ES-I3 (cell line): ENCODE data around the gene NTRK2.

Experiments used
- H3K36me3 ChIP-seq: 2 replicates; pipeline ENCODE4 v1.6.1; 2013; ENCODE audit warnings: mild to moderate bottlenecking, low read length, control low read depth, moderate library complexity; ENCODE audit not compliant: insufficient read depth
- H3K4me1 ChIP-seq: 2 replicates; pipeline ENCODE4 v1.6.1; 2013; ENCODE audit warnings: mild to moderate bottlenecking, control low read depth, low read length; ENCODE audit not compliant: insufficient read depth
- H3K9ac ChIP-seq: 2 replicates; pipeline ENCODE4 v1.6.1; 2013; ENCODE audit warnings: low read depth, mild to moderate bottlenecking, low read length, moderate library complexity
- H3K9me3 ChIP-seq: 2 replicates; pipeline ENCODE4 v1.6.1; 2013; ENCODE audit warnings: mild to moderate bottlenecking, low read length, moderate library complexity; ENCODE audit not compliant: control insufficient read depth, insufficient read depth

NTRK2 gene

DNA sequence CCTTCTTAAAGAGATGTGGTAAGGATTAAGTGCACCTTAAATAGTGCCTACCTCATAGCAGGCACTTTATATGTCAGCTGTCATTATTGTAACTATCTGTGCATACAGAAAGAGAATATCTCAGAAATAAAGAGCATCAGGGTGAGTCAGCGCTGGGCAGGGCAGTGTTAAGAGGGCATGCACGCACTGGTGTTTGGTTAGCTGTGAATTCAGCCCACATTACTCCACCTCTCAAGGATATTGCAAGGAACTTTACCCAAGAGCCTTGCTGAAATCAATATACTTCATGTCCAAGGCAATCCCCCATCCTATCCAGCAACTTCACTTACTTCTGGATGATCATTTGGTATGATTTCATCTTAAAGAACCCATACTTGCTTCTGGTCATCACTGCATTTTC, 300.9 kb downstream of the NTRK2 start:
- Histone ChIP-seq H3K36me3 (no peaks in the 10 kb centered on the region), H3K9me3 (no peaks in the 10 kb centered on the region), H3K4me1 (peaks cover 3% of the 10 kb centered on the region; the same call in 1 of the 2 replicates), H3K9ac (no peak overlapping the region)

GRCh38 chr9:84971571-84971970, 302.0 kb downstream of the NTRK2 start:
- Histone ChIP-seq H3K4me1 (peaks cover 3% of the 10 kb centered on the region; the same call in 1 of the 2 replicates), H3K36me3 (no peaks in the 10 kb centered on the region), H3K9me3 (no peaks in the 10 kb centered on the region), H3K9ac (no peak overlapping the region)

DNA sequence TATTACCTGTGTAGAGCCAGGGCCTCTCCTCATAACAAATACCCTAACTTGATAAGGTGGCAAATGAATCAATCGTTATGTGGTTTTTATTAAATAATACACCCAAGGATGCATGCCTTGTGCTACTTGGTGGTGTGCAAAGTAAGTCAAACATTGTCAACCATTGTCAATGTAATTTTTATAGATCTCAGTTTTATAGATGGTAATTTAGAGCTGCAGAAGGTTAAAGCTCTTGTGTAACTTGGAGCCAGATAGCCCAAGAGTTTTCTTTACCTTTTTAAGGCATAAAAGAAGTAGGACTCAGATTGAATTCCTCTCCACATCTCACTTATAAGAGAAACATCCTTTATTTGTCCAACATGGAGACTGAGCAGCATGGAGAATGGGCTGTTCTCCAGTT, 304.7 kb downstream of the NTRK2 start:
- Histone ChIP-seq H3K9ac (no peak overlapping the region), H3K36me3 (no peaks in the 10 kb centered on the region), H3K9me3 (no peaks in the 10 kb centered on the region), H3K4me1 (no peaks in the 10 kb centered on the region; the same call in 1 of the 2 replicates)

DNA sequence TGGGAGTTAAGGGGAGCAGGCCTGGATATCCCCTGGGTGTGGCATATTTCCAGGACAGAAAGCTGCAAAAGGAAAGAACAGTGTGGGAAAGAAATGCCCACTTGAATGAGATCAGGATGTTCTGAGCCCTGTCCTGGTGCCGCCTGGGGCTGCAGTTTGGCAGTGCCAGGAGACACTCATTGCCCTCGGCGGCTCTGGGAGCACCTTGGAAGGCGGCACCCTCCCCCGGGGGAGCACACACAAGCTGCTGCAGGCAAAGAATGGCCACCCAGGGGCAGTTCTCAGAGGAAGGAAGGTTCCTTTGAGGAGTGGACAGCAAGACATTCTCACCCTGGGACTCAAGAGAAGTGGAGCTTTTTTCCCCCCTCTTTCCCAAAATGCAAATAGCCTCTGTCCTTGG, 305.3 kb downstream of the NTRK2 start:
- Histone ChIP-seq H3K36me3 (no peaks in the 10 kb centered on the region), H3K4me1 (no peaks in the 10 kb centered on the region; the same call in 1 of the 2 replicates), H3K9ac (no peak overlapping the region), H3K9me3 (peaks cover under 1% of the 10 kb centered on the region; the same call in 1 of the 2 replicates)

GRCh38 chr9:84975926-84976325, 306.4 kb downstream of the NTRK2 start:
- H3K9ac ChIP-seq: no peak overlapping the region
- no peaks in the 10 kb centered on the region for H3K4me1 ChIP-seq
- peaks cover 2% of the 10 kb centered on the region; the same call in 1 of the 2 replicates for H3K9me3 ChIP-seq
- no peaks in the 10 kb centered on the region for H3K36me3 ChIP-seq

- no peaks in the 10 kb centered on the region for H3K36me3 ChIP-seq
- H3K9ac ChIP-seq: no peak overlapping the region
- no peaks in the 10 kb centered on the region for H3K4me1 ChIP-seq
- H3K9me3 ChIP-seq: peaks cover 2% of the 10 kb centered on the region; the same call in 1 of the 2 replicates
Observed at GRCh38 chr9:84978661-84979060, 309.1 kb downstream of the NTRK2 start.

- no peak overlapping the region for H3K9ac ChIP-seq
- H3K4me1 ChIP-seq: no peaks in the 10 kb centered on the region
- no peaks in the 10 kb centered on the region for H3K36me3 ChIP-seq
- H3K9me3 ChIP-seq: peaks cover 2% of the 10 kb centered on the region; the same call in 1 of the 2 replicates
Observed at GRCh38 chr9:84983749-84984148, 314.2 kb downstream of the NTRK2 start.

- H3K9ac ChIP-seq: no peak overlapping the region
- H3K9me3 ChIP-seq: no peaks in the 10 kb centered on the region
- H3K36me3 ChIP-seq: no peaks in the 10 kb centered on the region
- no peaks in the 10 kb centered on the region for H3K4me1 ChIP-seq
Observed at GRCh38 chr9:84988621-84989020, 319.1 kb downstream of the NTRK2 start.

- Histone ChIP-seq H3K9ac (no peak overlapping the region), H3K9me3 (no peaks in the 10 kb centered on the region), H3K36me3 (no peaks in the 10 kb centered on the region), H3K4me1 (no peaks in the 10 kb centered on the region)
Observed at GRCh38 chr9:84990416-84990815, 320.9 kb downstream of the NTRK2 start.

GRCh38 chr9:84990850-84991513, 321.5 kb downstream of the NTRK2 start:
- no peaks in the 10 kb centered on the region for H3K4me1 ChIP-seq
- no peaks in the 10 kb centered on the region for H3K36me3 ChIP-seq
- no peak overlapping the region for H3K9ac ChIP-seq
- H3K9me3 ChIP-seq: no peaks in the 10 kb centered on the region

GRCh38 chr9:84991514-84991870, 322.0 kb downstream of the NTRK2 start:
- no peaks in the 10 kb centered on the region for H3K9me3 ChIP-seq
- no peaks in the 10 kb centered on the region for H3K36me3 ChIP-seq
- no peak overlapping the region for H3K9ac ChIP-seq
- H3K4me1 ChIP-seq: no peaks in the 10 kb centered on the region

- H3K36me3 ChIP-seq: no peaks in the 10 kb centered on the region
- no peak overlapping the region for H3K9ac ChIP-seq
- H3K9me3 ChIP-seq: no peaks in the 10 kb centered on the region
Observed at GRCh38 chr9:84992381-84992780, 322.9 kb downstream of the NTRK2 start.

DNA sequence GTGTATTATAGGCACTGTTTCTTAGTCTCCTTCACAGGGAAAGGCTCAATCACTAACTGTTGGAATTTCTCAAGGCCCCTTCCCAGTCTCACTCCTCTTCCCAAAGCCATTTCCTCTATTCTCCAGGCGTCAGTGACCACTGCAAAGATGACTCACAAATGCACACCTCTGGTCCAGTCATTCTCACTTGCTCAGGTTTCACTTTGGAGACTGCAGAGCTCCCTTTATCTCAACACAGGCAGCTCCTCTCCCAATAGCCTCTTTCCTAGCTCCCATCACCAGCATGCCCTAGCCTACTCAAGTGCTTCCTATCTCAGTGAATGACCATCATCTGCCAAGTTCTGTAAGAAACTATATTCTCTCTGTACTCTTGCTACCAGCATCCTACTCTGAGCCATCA, 323.6 kb downstream of the NTRK2 start:
- no peak overlapping the region for H3K9ac ChIP-seq
- H3K36me3 ChIP-seq: no peaks in the 10 kb centered on the region
- no peaks in the 10 kb centered on the region for H3K9me3 ChIP-seq
- H3K4me1 ChIP-seq: no peaks in the 10 kb centered on the region

More at GRCh38 chr9:84992381-84992780, 322.9 kb downstream of the NTRK2 start:
- H3K4me1 ChIP-seq: no peaks in the 10 kb centered on the region

- H3K9me3 ChIP-seq: no peaks in the 10 kb centered on the region
- H3K9ac ChIP-seq: no peak overlapping the region
- H3K36me3 ChIP-seq: no peaks in the 10 kb centered on the region
- no peaks in the 10 kb centered on the region for H3K4me1 ChIP-seq
Observed at GRCh38 chr9:84996029-84996428, 326.5 kb downstream of the NTRK2 start.

DNA sequence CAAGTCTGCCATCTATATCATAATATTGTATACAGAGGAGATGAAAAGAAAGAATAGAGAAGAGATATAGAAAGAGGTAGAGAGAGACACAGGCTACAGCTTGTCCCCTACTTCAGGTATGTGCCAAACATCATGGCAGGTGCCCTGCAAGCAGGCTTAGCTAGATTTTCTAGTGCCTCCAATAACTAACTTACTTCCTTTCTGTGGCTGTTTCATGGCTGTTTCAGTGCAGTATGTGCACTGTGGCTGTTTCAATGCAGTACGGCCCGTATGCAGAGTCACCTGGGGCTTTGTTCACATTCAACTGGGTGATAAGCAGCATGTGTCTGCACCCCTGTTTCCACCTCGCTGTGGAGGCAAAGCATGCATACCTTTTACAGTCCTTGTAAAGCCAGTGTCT, 327.2 kb downstream of the NTRK2 start:
- Histone ChIP-seq H3K4me1 (no peaks in the 10 kb centered on the region), H3K9me3 (no peaks in the 10 kb centered on the region), H3K9ac (no peak overlapping the region), H3K36me3 (no peaks in the 10 kb centered on the region)
